ENCODE results near the gene C1QTNF5. TPM values are rescaled to one million over a fixed set of nuclear protein-coding genes. Genes with fewer than 3 reads are reported as not detected.
A peak's percentile ranks its signal among the peaks of the same experiment; 100 is the strongest.

C1QTNF5 gene
- total RNA-seq, 2 experiments from 2014 or later = not detected

DNA sequence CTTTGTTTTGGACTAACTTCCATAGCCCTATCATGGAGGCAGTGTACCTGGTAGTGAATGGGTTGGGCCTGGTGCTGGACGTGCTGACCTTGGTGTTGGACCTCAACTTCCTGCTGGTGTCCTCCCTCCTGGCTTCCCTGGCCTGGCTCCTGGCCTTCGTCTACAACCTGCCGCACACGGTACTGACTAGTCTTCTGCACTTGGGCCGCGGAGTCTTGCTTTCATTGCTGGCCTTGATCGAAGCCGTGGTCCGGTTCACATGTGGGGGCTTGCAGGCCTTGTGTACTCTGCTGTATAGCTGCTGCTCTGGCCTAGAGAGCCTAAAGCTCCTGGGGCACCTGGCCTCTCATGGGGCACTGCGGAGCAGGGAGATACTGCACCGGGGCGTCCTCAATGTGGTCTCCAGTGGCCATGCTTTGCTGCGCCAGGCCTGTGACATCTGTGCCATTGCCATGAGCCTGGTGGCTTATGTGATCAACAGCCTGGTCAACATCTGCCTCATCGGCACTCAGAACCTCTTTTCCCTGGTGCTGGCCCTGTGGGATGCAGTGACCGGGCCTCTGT lies 5.5 kb downstream of the C1QTNF5 start:
- intact Hi-C loops (cut with micrococcal nuclease; ENCODE audit: unreplicated experiment) = loop anchor here (5.0 kb wide), 1 partner anchor 137 kb away; no protein-coding TSS in a partner anchor
- no TSS peak for BruUV-seq (replicated peaks)
- POLR2A ChIA-PET = interaction anchor here (0.8 to 1.8 kb wide), 4 partner anchors 10 to 29 kb away, joined by 3 to 4 read pairs (median 3); no protein-coding TSS in a partner anchor

DNA sequence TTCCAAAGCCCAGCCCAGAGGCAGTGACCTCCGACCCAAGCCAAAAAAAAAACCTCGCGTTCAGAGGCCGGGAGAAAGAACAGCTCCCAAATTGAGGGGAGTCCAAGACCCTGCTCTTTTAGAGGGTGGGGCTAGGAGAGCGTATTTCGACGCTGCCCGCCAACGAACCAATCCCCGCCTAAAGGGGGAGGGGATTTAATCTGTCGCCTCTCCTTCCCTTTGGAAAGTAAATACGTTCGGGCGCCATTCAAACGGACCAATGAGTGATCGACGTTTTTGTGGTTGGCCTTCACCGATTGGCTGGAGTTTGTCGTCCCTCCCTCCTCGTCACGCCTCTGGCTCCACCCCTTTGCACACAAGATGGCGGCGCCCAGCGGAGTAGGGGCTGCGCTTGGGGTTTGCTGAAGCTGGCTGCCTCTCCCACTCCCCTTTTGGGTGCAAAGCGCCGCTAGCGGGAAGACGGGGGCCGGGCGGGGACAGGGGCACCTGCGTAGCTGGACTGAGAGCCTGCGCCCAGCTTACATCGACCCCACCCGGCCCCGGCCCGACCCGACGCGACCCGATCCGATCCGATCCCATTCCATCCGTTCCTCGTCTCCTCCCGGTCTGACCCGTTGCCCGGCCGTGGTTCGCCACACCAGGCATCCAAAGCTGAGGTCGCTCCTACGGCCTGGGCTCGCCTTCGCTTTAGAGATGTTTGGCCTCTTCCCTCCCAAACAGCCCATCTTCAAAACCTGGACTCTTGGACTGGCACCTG lies 6.3 kb downstream of the C1QTNF5 start, which contains the start of gene RNF26:
Gene RNF26 (plus strand): TSS at position 354 of the 757 bp plus-strand sequence. CDS start 596 bp downstream, outside the sequence.
- Histone ChIP-seq H3K9me3 (ENCODE audit: low read length) (no peaks in the 10 kb centered on the region), H3K9me2 (ENCODE audit: insufficient read depth, low read length) (no peaks in the 10 kb centered on the region), H3K79me2 (ENCODE audit: insufficient read depth, low read depth, low read length) (peaks cover 10% of the 10 kb centered on the region; the same call in 1 of the 2 replicates), H3K36me3 (ENCODE audit: insufficient read depth, low read length) (peaks cover 6% of the 10 kb centered on the region; the same call in 1 of the 2 replicates), H3K27ac (ENCODE audit: low read depth, low read length, poor library complexity, severe bottlenecking) (peak within 1 kb of the TSS; percentile 50), H3K4me2 (ENCODE audit: low read length) (peak within 1 kb of the TSS; percentile 91), H2AFZ (ENCODE audit: low read length) (peak within 1 kb of the TSS; percentile 83), H3K4me1 (ENCODE audit: insufficient read depth, low read length, poor library complexity, severe bottlenecking) (peaks cover 40% of the 10 kb centered on the region), H3K4me3 (ENCODE audit: low read depth, low read length, poor library complexity, severe bottlenecking) (peak within 1 kb of the TSS; percentile 81), H4K20me1 (ENCODE audit: insufficient read depth, low read length) (no peaks in the 10 kb centered on the region)
- ChIA-PET CTCF (ENCODE audit: unreplicated experiment) (interaction anchor here (0.6 to 1.0 kb wide), 4 partner anchors 11 to 222 kb away, joined by 3 to 4 read pairs (median 3); no protein-coding TSS in a partner anchor), POLR2A (interaction anchor here (0.5 to 1.8 kb wide), 6 partner anchors 11 to 272 kb away, joined by 3 to 5 read pairs (median 4); no protein-coding TSS in a partner anchor)
- TF ChIP-seq, protein P1, sequence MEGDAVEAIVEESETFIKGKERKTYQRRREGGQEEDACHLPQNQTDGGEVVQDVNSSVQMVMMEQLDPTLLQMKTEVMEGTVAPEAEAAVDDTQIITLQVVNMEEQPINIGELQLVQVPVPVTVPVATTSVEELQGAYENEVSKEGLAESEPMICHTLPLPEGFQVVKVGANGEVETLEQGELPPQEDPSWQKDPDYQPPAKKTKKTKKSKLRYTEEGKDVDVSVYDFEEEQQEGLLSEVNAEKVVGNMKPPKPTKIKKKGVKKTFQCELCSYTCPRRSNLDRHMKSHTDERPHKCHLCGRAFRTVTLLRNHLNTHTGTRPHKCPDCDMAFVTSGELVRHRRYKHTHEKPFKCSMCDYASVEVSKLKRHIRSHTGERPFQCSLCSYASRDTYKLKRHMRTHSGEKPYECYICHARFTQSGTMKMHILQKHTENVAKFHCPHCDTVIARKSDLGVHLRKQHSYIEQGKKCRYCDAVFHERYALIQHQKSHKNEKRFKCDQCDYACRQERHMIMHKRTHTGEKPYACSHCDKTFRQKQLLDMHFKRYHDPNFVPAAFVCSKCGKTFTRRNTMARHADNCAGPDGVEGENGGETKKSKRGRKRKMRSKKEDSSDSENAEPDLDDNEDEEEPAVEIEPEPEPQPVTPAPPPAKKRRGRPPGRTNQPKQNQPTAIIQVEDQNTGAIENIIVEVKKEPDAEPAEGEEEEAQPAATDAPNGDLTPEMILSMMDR (conservative IDR thresholded peaks at IDR 0.05; ENCODE audit: low read length) = no peak
- no peak for TF ChIP-seq EZH2phosphoT487 (IDR thresholded peaks at IDR 0.05; ENCODE audit: borderline replicate concordance, low read depth, low read length)
- DNase-seq (ENCODE audit: low spot score) = peak; percentile 99
- intact Hi-C loops (cut with micrococcal nuclease; ENCODE audit: unreplicated experiment) = no loop called here
- TSS peak; percentile 89 for BruUV-seq (replicated peaks)

More for the DNA sequence above, 5.5 kb downstream of the C1QTNF5 start:
- Histone ChIP-seq H3K36me3 (ENCODE audit: insufficient read depth, low read length) (peaks cover 6% of the 10 kb centered on the region; the same call in 1 of the 2 replicates), H2AFZ (ENCODE audit: low read length) (no peak overlapping the region), H3K4me2 (ENCODE audit: low read length) (peak overlapping the region; percentile 91), H4K20me1 (ENCODE audit: insufficient read depth, low read length) (no peaks in the 10 kb centered on the region), H3K9me2 (ENCODE audit: insufficient read depth, low read length) (no peaks in the 10 kb centered on the region), H3K4me1 (ENCODE audit: insufficient read depth, low read length, poor library complexity, severe bottlenecking) (peaks cover 40% of the 10 kb centered on the region), H3K4me3 (ENCODE audit: low read depth, low read length, poor library complexity, severe bottlenecking) (peak overlapping the region; percentile 81), H3K79me2 (ENCODE audit: insufficient read depth, low read depth, low read length) (peaks cover 10% of the 10 kb centered on the region; the same call in 1 of the 2 replicates), H3K9me3 (ENCODE audit: low read length) (no peaks in the 10 kb centered on the region), H3K27ac (ENCODE audit: low read depth, low read length, poor library complexity, severe bottlenecking) (peak overlapping the region; percentile 46)
- DNase-seq (ENCODE audit: low spot score) = no peak
- TF ChIP-seq, protein P1 (conservative IDR thresholded peaks at IDR 0.05; ENCODE audit: low read length) = no peak
- no peak for TF ChIP-seq EZH2phosphoT487 (IDR thresholded peaks at IDR 0.05; ENCODE audit: borderline replicate concordance, low read depth, low read length)
- CTCF ChIA-PET (ENCODE audit: unreplicated experiment) = interaction anchor here (1.0 kb wide), 1 partner anchor 12 kb away, joined by 4 read pairs; no protein-coding TSS in a partner anchor
